PC-9 (cell line): ENCODE results near the gene GDF10.

Source experiments
- CTCF ChIP-seq: fragments of 200-600 bp; sonication (generic); conservative IDR thresholded peaks from 2 replicates; pipeline ENCODE4 v1.6.1; 2017; ENCODE audit warnings: mixed run types, antibody characterized with exemption, mild to moderate bottlenecking, moderate library complexity
- EZH2 ChIP-seq: fragments of 200-600 bp; sonication (generic); IDR thresholded peaks from 2 replicates; pipeline ENCODE4 v1.8.0; 2017; ENCODE audit warnings: antibody characterized with exemption, low read depth

GRCh38 chr10:47308775-47309174 is 8.8 kb downstream of the GDF10 start:
- TF ChIP-seq CTCF (no peak), EZH2 (no peak)
